PC-3 (cell line): ENCODE results near the gene KRT73. TPM values are rescaled to one million over a fixed set of nuclear protein-coding genes. Genes with fewer than 3 reads are reported as not detected.

Source experiments
- ATAC-seq: fragments of 200-7000 bp; cut with Tn5 transposase; 2 replicates; pipeline ENCODE4 v1.9.1; 2020; ENCODE audit warnings: mild to moderate bottlenecking, moderate library complexity
- BruUV-seq: library from RNA; stranded (reverse); fragments of 400-500 nt; replicated peaks from 2 replicates; lab custom pipeline; 2021; lab: Mats Ljungman, UMichigan
- CTCF ChIA-PET: fragments of 300-600 bp; sonication (Branson Sonifier 250); formaldehyde crosslinking; loops from one replicate; lab custom pipeline; 2022; ENCODE audit warnings: antibody characterized with exemption; lab: Charles Lee
- POLR2A ChIA-PET: fragments of 300-600 bp; sonication (Branson Sonifier 250); formaldehyde crosslinking; loops from one replicate; lab custom pipeline; 2022; ENCODE audit warnings: antibody characterized with exemption; ENCODE audit not compliant: unreplicated experiment; lab: Charles Lee
- DNase-seq: peaks from one replicate; pipeline ENCODE4 v3.0.0-alpha.2; 2015
- H2AFZ ChIP-seq: fragments of 300-600 bp; sonication (generic); 2 replicates; pipeline ENCODE4 v1.6.0; 2016; ENCODE audit warnings: antibody characterized with exemption, low read length
- H3F3A ChIP-seq: fragments of 300-600 bp; sonication (generic); one replicate; pipeline ENCODE4 v1.6.0; 2017; ENCODE audit warnings: antibody characterized with exemption, low read length, control low read depth, mild to moderate bottlenecking; ENCODE audit not compliant: unreplicated experiment
- H3K27ac ChIP-seq: fragments of 300-600 bp; sonication (generic); 2 replicates; pipeline ENCODE4 v1.5.1; 2016; ENCODE audit warnings: mild to moderate bottlenecking, low read length
- H3K27me3 ChIP-seq: fragments of 300-600 bp; sonication (generic); 2 replicates; pipeline ENCODE4 v1.6.1; 2016; ENCODE audit warnings: low read length, mixed read lengths
- H3K36me3 ChIP-seq: fragments of 300-600 bp; sonication (generic); 2 replicates; pipeline ENCODE4 v1.6.1; 2016; ENCODE audit warnings: low read depth, mixed run types, low read length, mixed read lengths
- H3K4me1 ChIP-seq: fragments of 300-600 bp; sonication (generic); 2 replicates; pipeline ENCODE4 v1.5.1; 2016; ENCODE audit warnings: low read length; ENCODE audit not compliant: insufficient read depth
- H3K4me2 ChIP-seq: fragments of 300-600 bp; sonication (generic); 2 replicates; pipeline ENCODE4 v1.6.0; 2016; ENCODE audit warnings: low read length
- H3K4me3 ChIP-seq: fragments of 300-600 bp; sonication (generic); 2 replicates; pipeline ENCODE4 v1.5.1; 2016; ENCODE audit warnings: mild to moderate bottlenecking, low read length, mixed read lengths
- H3K79me2 ChIP-seq: fragments of 300-600 bp; sonication (generic); 2 replicates; pipeline ENCODE4 v1.6.1; 2017; ENCODE audit warnings: low read length, mixed read lengths
- H3K9ac ChIP-seq: fragments of 300-600 bp; sonication (generic); 2 replicates; pipeline ENCODE4 v1.6.0; 2016; ENCODE audit warnings: mild to moderate bottlenecking, low read length
- H3K9me2 ChIP-seq: fragments of 300-600 bp; sonication (generic); replicated peaks from 2 replicates; pipeline ENCODE4 v1.6.1; 2016; ENCODE audit warnings: mixed run types, low read length, mixed read lengths
- H3K9me3 ChIP-seq: fragments of 300-600 bp; sonication (generic); 2 replicates; pipeline ENCODE4 v1.6.1; 2016; ENCODE audit warnings: low read length, mixed read lengths
- H4K20me1 ChIP-seq: fragments of 300-600 bp; sonication (generic); 2 replicates; pipeline ENCODE4 v1.6.1; 2016; ENCODE audit warnings: low read length, mixed read lengths
- EZH2 ChIP-seq: fragments of 300-600 bp; sonication (generic); IDR thresholded peaks from one replicate; pipeline ENCODE4 v1.6.1; 2017; ENCODE audit warnings: antibody characterized with exemption, mild to moderate bottlenecking, low read length; ENCODE audit not compliant: unreplicated experiment
- EZH2phosphoT487 ChIP-seq: fragments of 300-600 bp; sonication (generic); IDR thresholded peaks from 2 replicates; pipeline ENCODE4 v1.6.1; 2018; ENCODE audit warnings: mild to moderate bottlenecking, antibody characterized with exemption, low read length, borderline replicate concordance
- intact Hi-C: fragments of 100-400 bp; cut with micrococcal nuclease; formaldehyde crosslinking; loops from 2 replicates; pipeline ENCODE4 v1.9.0; 2023
- total RNA-seq: library from RNA; depleted of rRNA; stranded (reverse); fragments of >200 nt; gene quantifications from 2 replicates; pipeline ENCODE4 v1.2.3, GENCODE V29; 2014
- TF ChIP-seq, protein P1 (sequence below): fragments of 300-600 bp; sonication (generic); conservative IDR thresholded peaks from 2 replicates; pipeline ENCODE4 v1.5.1; 2017; ENCODE audit warnings: antibody characterized with exemption, low read depth, mild to moderate bottlenecking, low read length

Gene KRT73
- total RNA-seq, 1 experiment from 2014 or later, result not detected

DNA sequence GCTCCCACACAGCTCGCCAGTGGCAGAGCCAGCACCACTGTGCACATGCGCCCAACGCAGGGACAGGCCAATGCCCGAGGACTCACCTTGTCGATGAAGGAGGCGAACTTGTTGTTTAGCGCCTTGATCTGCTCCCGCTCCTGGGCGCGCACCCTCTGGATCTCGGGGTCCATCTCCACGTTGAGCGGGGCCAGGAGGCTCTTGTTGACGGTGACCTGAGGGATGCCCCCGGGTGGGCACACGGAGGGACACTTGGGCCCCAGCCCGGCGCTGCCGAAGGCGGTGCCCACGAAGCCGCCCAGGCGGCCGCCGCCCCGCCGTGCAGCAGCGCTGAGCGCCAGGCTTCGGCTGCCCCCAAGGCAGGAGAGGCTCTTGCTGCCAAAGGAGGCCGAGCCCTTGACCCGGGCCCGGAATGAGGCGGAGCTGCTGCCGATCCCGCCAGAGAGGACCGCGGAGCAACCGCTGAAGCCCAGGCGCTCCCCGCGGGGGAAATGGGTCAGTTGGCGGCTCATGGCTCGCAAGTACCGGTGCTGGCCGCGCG, 17.3 kb downstream of the KRT73 start, which contains the start of gene KRT72:
Gene KRT72 (minus strand): TSS at position 523 of the 541 bp plus-strand sequence. CDS start 11 bp downstream, at position 512.
- ChIA-PET POLR2A (no interaction called here), CTCF (no interaction called here)
- Histone ChIP-seq H3K27me3 (peaks cover 24% of the 10 kb centered on the region), H3K9ac (no peak within 1 kb of the TSS), H3K9me2 (no peaks in the 10 kb centered on the region), H3K79me2 (no peaks in the 10 kb centered on the region), H2AFZ (no peak within 1 kb of the TSS), H3F3A (no peaks in the 10 kb centered on the region), H3K4me1 (no peaks in the 10 kb centered on the region; the same call in 1 of the 2 replicates), H3K4me3 (no peak within 1 kb of the TSS), H3K9me3 (no peaks in the 10 kb centered on the region), H3K27ac (no peak within 1 kb of the TSS), H4K20me1 (no peaks in the 10 kb centered on the region), H3K4me2 (no peak within 1 kb of the TSS), H3K36me3 (no peaks in the 10 kb centered on the region)
- no peak for TF ChIP-seq EZH2phosphoT487
- TF ChIP-seq, protein P1, sequence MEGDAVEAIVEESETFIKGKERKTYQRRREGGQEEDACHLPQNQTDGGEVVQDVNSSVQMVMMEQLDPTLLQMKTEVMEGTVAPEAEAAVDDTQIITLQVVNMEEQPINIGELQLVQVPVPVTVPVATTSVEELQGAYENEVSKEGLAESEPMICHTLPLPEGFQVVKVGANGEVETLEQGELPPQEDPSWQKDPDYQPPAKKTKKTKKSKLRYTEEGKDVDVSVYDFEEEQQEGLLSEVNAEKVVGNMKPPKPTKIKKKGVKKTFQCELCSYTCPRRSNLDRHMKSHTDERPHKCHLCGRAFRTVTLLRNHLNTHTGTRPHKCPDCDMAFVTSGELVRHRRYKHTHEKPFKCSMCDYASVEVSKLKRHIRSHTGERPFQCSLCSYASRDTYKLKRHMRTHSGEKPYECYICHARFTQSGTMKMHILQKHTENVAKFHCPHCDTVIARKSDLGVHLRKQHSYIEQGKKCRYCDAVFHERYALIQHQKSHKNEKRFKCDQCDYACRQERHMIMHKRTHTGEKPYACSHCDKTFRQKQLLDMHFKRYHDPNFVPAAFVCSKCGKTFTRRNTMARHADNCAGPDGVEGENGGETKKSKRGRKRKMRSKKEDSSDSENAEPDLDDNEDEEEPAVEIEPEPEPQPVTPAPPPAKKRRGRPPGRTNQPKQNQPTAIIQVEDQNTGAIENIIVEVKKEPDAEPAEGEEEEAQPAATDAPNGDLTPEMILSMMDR, result no peak
- TF ChIP-seq EZH2, result no peak
- DNase-seq (no peak), ATAC-seq (no peak)
- intact Hi-C loops, result no loop called here
- BruUV-seq, result no TSS peak

DNA sequence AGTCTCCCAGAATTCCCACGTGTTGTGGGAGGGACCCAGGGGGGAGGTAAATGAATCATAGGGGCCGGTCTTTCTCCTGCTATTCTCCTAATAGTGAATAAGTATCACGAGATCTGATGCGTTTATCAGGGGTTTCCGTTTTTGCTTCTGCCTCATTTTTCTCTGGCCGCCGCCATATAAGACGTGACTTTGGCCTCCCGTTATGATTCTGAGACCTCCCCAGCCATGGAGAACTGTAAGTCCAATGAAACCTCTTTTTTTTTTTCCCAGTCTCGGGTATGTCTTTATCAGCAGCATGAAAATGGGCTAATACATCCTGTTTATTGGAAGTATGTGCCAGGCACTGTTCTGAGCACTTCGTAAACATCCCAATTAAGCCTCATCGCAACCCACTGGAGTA, 17.9 kb downstream of the KRT73 start:
- POLR2A ChIA-PET, result no interaction called here
- H3K27me3 ChIP-seq, result peaks cover 28% of the 10 kb centered on the region
- H4K20me1 ChIP-seq, result no peaks in the 10 kb centered on the region
- CTCF ChIA-PET, result no interaction called here
- H3K4me1 ChIP-seq, result no peaks in the 10 kb centered on the region; the same call in 1 of the 2 replicates
- no peak overlapping the region for H3K4me2 ChIP-seq
- H3F3A ChIP-seq, result no peaks in the 10 kb centered on the region
- H3K27ac ChIP-seq, result no peak overlapping the region
- intact Hi-C loops, result no loop called here
- ATAC-seq (no peak), DNase-seq (no peak)
- H3K4me3 ChIP-seq, result no peak overlapping the region
- H3K9me3 ChIP-seq, result no peaks in the 10 kb centered on the region
- no peak for TF ChIP-seq EZH2
- TF ChIP-seq, protein P1, result no peak
- no peak for TF ChIP-seq EZH2phosphoT487
- no peaks in the 10 kb centered on the region for H3K36me3 ChIP-seq
- H3K9me2 ChIP-seq, result no peaks in the 10 kb centered on the region
- H3K79me2 ChIP-seq, result no peaks in the 10 kb centered on the region
- H2AFZ ChIP-seq, result no peak overlapping the region
- no peak overlapping the region for H3K9ac ChIP-seq
- no TSS peak for BruUV-seq

DNA sequence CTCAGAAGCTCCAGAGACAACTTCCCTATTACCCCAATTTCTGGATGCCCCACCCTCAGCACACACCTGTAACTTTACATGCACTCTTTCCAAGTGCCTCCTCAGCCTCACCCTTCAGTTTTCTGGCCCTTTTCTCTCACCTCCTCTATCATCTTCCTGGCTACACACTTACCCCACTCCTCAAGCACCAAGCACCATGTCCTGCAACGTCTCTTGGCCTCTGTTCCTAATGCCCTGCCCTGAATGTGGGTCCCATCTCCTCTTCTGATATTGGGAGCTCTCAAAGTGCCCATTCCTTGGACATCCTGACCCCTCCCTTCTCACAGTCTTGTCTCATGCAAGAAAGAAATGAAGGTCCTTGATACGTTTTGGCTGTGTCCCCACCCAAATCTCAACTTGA, 18.3 kb downstream of the KRT73 start:
- intact Hi-C loops, result no loop called here
- no peaks in the 10 kb centered on the region for H3K79me2 ChIP-seq
- H3K9ac ChIP-seq, result no peak overlapping the region
- TF ChIP-seq, protein P1, result no peak
- TF ChIP-seq EZH2 (no peak), EZH2phosphoT487 (no peak)
- BruUV-seq, result no TSS peak
- no peaks in the 10 kb centered on the region; the same call in 1 of the 2 replicates for H3K4me1 ChIP-seq
- ChIA-PET POLR2A (no interaction called here), CTCF (no interaction called here)
- H3K9me2 ChIP-seq, result no peaks in the 10 kb centered on the region
- ATAC-seq (no peak), DNase-seq (no peak)
- H3K27me3 ChIP-seq, result peaks cover 28% of the 10 kb centered on the region
- no peak overlapping the region for H2AFZ ChIP-seq
- no peaks in the 10 kb centered on the region for H3K36me3 ChIP-seq
- no peaks in the 10 kb centered on the region for H4K20me1 ChIP-seq
- H3K27ac ChIP-seq, result no peak overlapping the region
- H3K4me3 ChIP-seq, result no peak overlapping the region
- H3K9me3 ChIP-seq, result no peaks in the 10 kb centered on the region
- no peak overlapping the region for H3K4me2 ChIP-seq
- no peaks in the 10 kb centered on the region for H3F3A ChIP-seq
